Inferior parietal cortex (tissue), 1 donor: ENCODE data around the gene RPIA.
"Not testable (repeated sequence)": the region's sequence is repeated elsewhere in the genome, so short reads cannot be mapped to it uniquely, and the experiment has no call there.

Experiments
- DNase-seq: peaks from one replicate; pipeline ENCODE4 v3.0.0-alpha.2; 2016; ENCODE audit errors: extremely low spot score

RPIA gene

GRCh38 chr2:88773233-88774028 is 82.0 kb downstream of the RPIA start:
- not testable (repeated sequence) for DNase-seq

GRCh38 chr2:88789213-88789612 is 97.7 kb downstream of the RPIA start:
- DNase-seq: not testable (repeated sequence)

- DNase-seq: not testable (repeated sequence)
Observed at GRCh38 chr2:88795932-88796331, 104.5 kb downstream of the RPIA start.

DNA sequence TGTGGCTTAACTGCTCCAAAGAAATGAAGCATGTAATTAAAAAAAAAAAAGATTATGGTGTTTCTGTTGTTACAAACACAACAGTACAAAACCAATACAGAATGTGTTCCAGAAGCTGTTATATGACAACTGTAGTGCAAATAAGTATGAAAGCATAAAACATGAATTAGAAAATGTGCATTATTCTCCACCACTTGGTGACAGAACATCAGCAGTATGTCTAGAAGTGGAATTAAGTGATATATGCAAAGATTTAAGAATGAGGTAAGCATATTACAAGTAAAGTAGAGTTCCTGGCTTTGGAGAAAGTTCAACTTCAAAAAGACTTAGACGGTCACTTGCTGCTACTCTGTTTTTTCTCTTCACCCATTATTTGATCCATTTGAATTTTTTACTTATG is 105.0 kb downstream of the RPIA start:
- not testable (repeated sequence) for DNase-seq

DNA sequence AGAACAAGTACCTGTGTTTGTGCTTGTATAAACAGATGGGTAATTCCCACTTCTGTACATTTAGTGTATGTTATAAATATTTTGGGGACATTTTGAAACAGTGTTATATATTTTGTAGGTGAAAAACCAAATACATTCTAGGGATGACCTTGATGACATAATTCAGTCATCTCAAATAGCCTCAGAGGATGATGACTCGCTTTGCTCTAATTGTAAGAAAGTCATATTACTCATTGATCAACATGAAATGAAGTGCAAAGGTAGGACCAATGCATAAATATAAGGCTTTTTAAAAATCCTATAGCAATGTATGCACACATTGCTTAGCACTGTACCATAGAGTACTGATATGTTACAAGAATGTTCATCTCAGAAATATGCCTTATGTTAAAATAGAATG is 105.7 kb downstream of the RPIA start:
- DNase-seq: not testable (repeated sequence)
